Neural cell (in vitro differentiated cells): Measurements from ENCODE around the gene ERC2.

Experiments
- RAD21 ChIP-seq: fragments of 450-650 bp; conservative IDR thresholded peaks from 2 replicates; pipeline ENCODE4 v1.6.1; 2014; ENCODE audit warnings: antibody characterized with exemption, mild to moderate bottlenecking, moderate library complexity
- TF ChIP-seq, protein P1 (sequence below): fragments of 450-650 bp; IDR thresholded peaks from 2 replicates; pipeline ENCODE4 v1.5.1; 2014; ENCODE audit warnings: antibody characterized with exemption, mild to moderate bottlenecking, moderate library complexity; ENCODE audit not compliant: poor library complexity, severe bottlenecking

GRCh38 chr3:55698831-55699230 is 769.4 kb downstream of the ERC2 start:
- TF ChIP-seq, protein P1, sequence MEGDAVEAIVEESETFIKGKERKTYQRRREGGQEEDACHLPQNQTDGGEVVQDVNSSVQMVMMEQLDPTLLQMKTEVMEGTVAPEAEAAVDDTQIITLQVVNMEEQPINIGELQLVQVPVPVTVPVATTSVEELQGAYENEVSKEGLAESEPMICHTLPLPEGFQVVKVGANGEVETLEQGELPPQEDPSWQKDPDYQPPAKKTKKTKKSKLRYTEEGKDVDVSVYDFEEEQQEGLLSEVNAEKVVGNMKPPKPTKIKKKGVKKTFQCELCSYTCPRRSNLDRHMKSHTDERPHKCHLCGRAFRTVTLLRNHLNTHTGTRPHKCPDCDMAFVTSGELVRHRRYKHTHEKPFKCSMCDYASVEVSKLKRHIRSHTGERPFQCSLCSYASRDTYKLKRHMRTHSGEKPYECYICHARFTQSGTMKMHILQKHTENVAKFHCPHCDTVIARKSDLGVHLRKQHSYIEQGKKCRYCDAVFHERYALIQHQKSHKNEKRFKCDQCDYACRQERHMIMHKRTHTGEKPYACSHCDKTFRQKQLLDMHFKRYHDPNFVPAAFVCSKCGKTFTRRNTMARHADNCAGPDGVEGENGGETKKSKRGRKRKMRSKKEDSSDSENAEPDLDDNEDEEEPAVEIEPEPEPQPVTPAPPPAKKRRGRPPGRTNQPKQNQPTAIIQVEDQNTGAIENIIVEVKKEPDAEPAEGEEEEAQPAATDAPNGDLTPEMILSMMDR = no peak
- no peak for TF ChIP-seq RAD21
